Brain microvascular endothelial cell (primary cell): ENCODE data around the gene CYYR1.
"Not testable (repeated sequence)": the region's sequence is repeated elsewhere in the genome, so short reads cannot be mapped to it uniquely, and the experiment has no call there.

ENCODE experiments used
- DNase-seq: peaks from one replicate; pipeline ENCODE4 v3.0.0-alpha.2; 2020
- H3K27ac ChIP-seq: fragments of 250-450 bp; sonication (Bioruptor Pico); 2 replicates; pipeline ENCODE4 v1.5.1; 2020; ENCODE audit warnings: mild to moderate bottlenecking, moderate library complexity
- H3K27me3 ChIP-seq: fragments of 250-450 bp; sonication (Bioruptor Pico); replicated peaks from 2 replicates; pipeline ENCODE4 v1.5.1; 2020; ENCODE audit warnings: mild to moderate bottlenecking
- H3K36me3 ChIP-seq: fragments of 250-450 bp; sonication (Bioruptor Pico); replicated peaks from 2 replicates; pipeline ENCODE4 v1.5.1; 2020; ENCODE audit warnings: mild to moderate bottlenecking
- H3K4me3 ChIP-seq: 2 replicates; pipeline ENCODE4 v1.5.1; 2011; ENCODE audit warnings: low read depth, mild to moderate bottlenecking, control low read depth, low read length, moderate library complexity
- CTCF ChIP-seq: IDR thresholded peaks from 2 replicates; pipeline ENCODE4 v1.5.1; 2011; ENCODE audit warnings: low read depth, mild to moderate bottlenecking, moderate library complexity, low read length, control low read depth, inconsistent platforms; ENCODE audit errors: missing control alignments
- in situ Hi-C: cut with HindIII; loops from 2 replicates; pipeline ENCODE4 v1.10.0; 2017; ENCODE audit warnings: low sequenced_read_pairs, low pct_ligation_motif_present

Gene CYYR1

GRCh38 chr21:26461500-26461899 lies 111.6 kb downstream of the CYYR1 start:
- Histone ChIP-seq H3K4me3 (no peak overlapping the region), H3K27me3 (no peaks in the 10 kb centered on the region), H3K36me3 (no peaks in the 10 kb centered on the region), H3K27ac (no peak overlapping the region)
- no peak for TF ChIP-seq CTCF
- in situ Hi-C loops = no loop called here
- no peak for DNase-seq

- no peak for TF ChIP-seq CTCF
- DNase-seq = no peak
- H3K4me3 ChIP-seq = no peak overlapping the region
- no peaks in the 10 kb centered on the region for H3K36me3 ChIP-seq
- in situ Hi-C loops = no loop called here
- H3K27ac ChIP-seq = no peak overlapping the region
- H3K27me3 ChIP-seq = no peaks in the 10 kb centered on the region
These were observed 112.5 kb downstream of the CYYR1 start for GRCh38 chr21:26460621-26461020.

- DNase-seq, H3K27ac ChIP-seq, H3K4me3 ChIP-seq, in situ Hi-C loops, H3K36me3 ChIP-seq, H3K27me3 ChIP-seq: not testable (repeated sequence)
These were observed 114.2 kb downstream of the CYYR1 start for GRCh38 chr21:26458854-26459253.

GRCh38 chr21:26457817-26458216 lies 115.3 kb downstream of the CYYR1 start:
- no peak overlapping the region for H3K4me3 ChIP-seq
- TF ChIP-seq CTCF = no peak
- no peak for DNase-seq
- no peaks in the 10 kb centered on the region for H3K36me3 ChIP-seq
- in situ Hi-C loops = no loop called here
- no peaks in the 10 kb centered on the region for H3K27me3 ChIP-seq
- H3K27ac ChIP-seq = no peak overlapping the region

- Histone ChIP-seq H3K4me3 (no peak overlapping the region), H3K27me3 (no peaks in the 10 kb centered on the region), H3K27ac (no peak overlapping the region), H3K36me3 (no peaks in the 10 kb centered on the region)
- in situ Hi-C loops = no loop called here
- no peak for DNase-seq
- no peak for TF ChIP-seq CTCF
These were observed 119.8 kb downstream of the CYYR1 start for GRCh38 chr21:26453267-26453666.

GRCh38 chr21:26451081-26451740 lies 121.9 kb downstream of the CYYR1 start:
- no peak for TF ChIP-seq CTCF
- Histone ChIP-seq H3K27me3 (no peaks in the 10 kb centered on the region), H3K36me3 (no peaks in the 10 kb centered on the region), H3K27ac (no peak overlapping the region), H3K4me3 (no peak overlapping the region)
- in situ Hi-C loops = no loop called here
- DNase-seq = no peak
